H1 (cell line): ENCODE measurements around the gene PLA2G4E. TPM values are rescaled to one million over a fixed set of nuclear protein-coding genes. Genes with fewer than 3 reads are reported as not detected.

Experiments used
- CTCF ChIA-PET: fragments of 300-600 bp; sonication (Branson Sonifier 250); formaldehyde crosslinking; loops from one replicate; lab custom pipeline; 2021; ENCODE audit not compliant: partially characterized antibody; lab: Charles Lee
- POLR2A ChIA-PET: fragments of 300-600 bp; sonication (Branson Sonifier 250); formaldehyde crosslinking; loops from one replicate; lab custom pipeline; 2021; ENCODE audit warnings: inconsistent platforms; ENCODE audit not compliant: partially characterized antibody; lab: Charles Lee
- DNase-seq, 2 experiments: peaks; one replicate each; pipeline versions ENCODE4 v3.0.0 to v3.0.0-alpha.2; 2010 to 2022; ENCODE audit warnings: low spot score in 2 of 2, low read depth in 1 of 2, mixed read lengths in 1 of 2
- FAIRE-seq: peaks from 2 replicates; lab custom pipeline; 2011; peaks lifted over from hg19 to GRCh38; lab: Jason Lieb, UNC
- H2AFZ ChIP-seq: 2 replicates; pipeline ENCODE4 v1.8.1; 2012; ENCODE audit warnings: low read length, inconsistent platforms
- H2AK5ac ChIP-seq: 2 replicates; pipeline ENCODE4 v1.6.1; 2013; ENCODE audit warnings: low read depth, low read length
- H2BK120ac ChIP-seq: replicated peaks from 2 replicates; pipeline ENCODE3; 2013; ENCODE audit warnings: low read depth, low read length, inconsistent platforms
- H2BK12ac ChIP-seq: 2 replicates; pipeline ENCODE4 v1.6.1; 2013; ENCODE audit warnings: low read depth, low read length
- H2BK15ac ChIP-seq: 2 replicates; pipeline ENCODE4 v1.6.1; 2013; ENCODE audit warnings: low read length
- H2BK20ac ChIP-seq: 2 replicates; pipeline ENCODE4 v1.6.1; 2013; ENCODE audit warnings: low read length
- H2BK5ac ChIP-seq: 2 replicates; pipeline ENCODE4 v1.6.1; 2013; ENCODE audit warnings: low read depth, low read length
- H3K14ac ChIP-seq: 2 replicates; pipeline ENCODE4 v1.6.1; 2013; ENCODE audit warnings: inconsistent platforms; ENCODE audit not compliant: insufficient read length
- H3K18ac ChIP-seq: 2 replicates; pipeline ENCODE4 v1.6.1; 2013; ENCODE audit warnings: low read length; ENCODE audit errors: extremely low read depth
- H3K23ac ChIP-seq: 2 replicates; pipeline ENCODE4 v1.6.1; 2013; ENCODE audit warnings: inconsistent platforms; ENCODE audit not compliant: insufficient read length
- H3K23me2 ChIP-seq: 2 replicates; pipeline ENCODE4 v1.6.1; 2013; ENCODE audit warnings: low read depth, low read length
- H3K27ac ChIP-seq: 2 replicates; pipeline ENCODE4 v1.6.1; 2011; ENCODE audit warnings: low read depth, low read length, inconsistent platforms
- H3K27me3 ChIP-seq, 4 experiments: replicated peaks in 1 of 4; 1 replicate in 1 of 4; 2 replicates in 3 of 4; pipeline versions ENCODE4 v1.6.1 to v1.8.1; 2011 to 2013; ENCODE audit warnings: low read length in 3 of 4, mild to moderate bottlenecking in 3 of 4, inconsistent platforms in 2 of 4, mixed read lengths in 2 of 4, moderate library complexity in 1 of 4; ENCODE audit not compliant: control insufficient read depth in 3 of 4, insufficient read depth in 3 of 4; ENCODE audit errors: extremely low read depth in 1 of 4
- H3K36me3 ChIP-seq, 4 experiments: 2 replicates each; pipeline versions ENCODE4 v1.6.1 to v1.8.1; 2011 to 2013; ENCODE audit warnings: mild to moderate bottlenecking in 4 of 4, low read length in 3 of 4, moderate library complexity in 2 of 4, control low read depth in 1 of 4, inconsistent platforms in 1 of 4; ENCODE audit not compliant: insufficient read depth in 4 of 4, control insufficient read depth in 2 of 4
- H3K4ac ChIP-seq: replicated peaks from 2 replicates; pipeline ENCODE3; 2013; ENCODE audit warnings: low read length, low read depth, mixed read lengths, inconsistent platforms; ENCODE audit not compliant: insufficient read length
- H3K4me1 ChIP-seq, 4 experiments: replicated peaks in 1 of 4; 1 replicate in 1 of 4; 2 replicates in 3 of 4; pipeline versions ENCODE4 v1.6.1 to v1.8.1; 2011 to 2013; ENCODE audit warnings: low read length in 3 of 4, inconsistent platforms in 2 of 4, mixed read lengths in 1 of 4; ENCODE audit not compliant: insufficient read depth in 4 of 4, control insufficient read depth in 3 of 4
- H3K4me2 ChIP-seq, 2 experiments: 2 replicates each; pipeline versions ENCODE4 v1.6.1 to v1.8.1; 2011 to 2013; ENCODE audit warnings: low read depth in 2 of 2, low read length in 2 of 2, control low read depth in 1 of 2, inconsistent platforms in 1 of 2, mild to moderate bottlenecking in 1 of 2; ENCODE audit not compliant: insufficient read depth in 1 of 2
- H3K4me3 ChIP-seq, 4 experiments: fragments of 200-600, 300-600 bp in 1 of 4; sonication (generic), shearing (Covaris generic), sonication (Bioruptor Twin) in 1 of 4; 2 replicates each; pipeline versions ENCODE4 v1.5.1 to v1.8.1; 2011 to 2016; ENCODE audit warnings: low read length in 4 of 4, low read depth in 3 of 4, control low read depth in 2 of 4, inconsistent platforms in 2 of 4, mild to moderate bottlenecking in 2 of 4, mixed read lengths in 1 of 4, moderate library complexity in 1 of 4; ENCODE audit not compliant: insufficient read depth in 2 of 4; ENCODE audit errors: extremely low read depth in 1 of 4
- H3K56ac ChIP-seq: replicated peaks from 2 replicates; pipeline ENCODE3; 2013; ENCODE audit warnings: low read depth, mild to moderate bottlenecking, mixed read lengths, low read length, inconsistent platforms; ENCODE audit not compliant: insufficient read length
- H3K79me1 ChIP-seq: 2 replicates; pipeline ENCODE4 v1.6.1; 2013; ENCODE audit warnings: low read depth, low read length, control low read depth
- H3K79me2 ChIP-seq, 2 experiments: 2 replicates each; pipeline versions ENCODE4 v1.6.1 to v1.8.1; 2012 to 2013; ENCODE audit warnings: low read length in 2 of 2, mild to moderate bottlenecking in 2 of 2, inconsistent platforms in 1 of 2; ENCODE audit not compliant: insufficient read depth in 2 of 2, control insufficient read depth in 1 of 2
- H3K9ac ChIP-seq, 4 experiments: replicated peaks in 1 of 4; 1 replicate in 1 of 4; 2 replicates in 3 of 4; pipeline versions ENCODE4 v1.6.1 to v1.8.1; 2011 to 2013; ENCODE audit warnings: low read depth in 3 of 4, low read length in 3 of 4, control low read depth in 2 of 4, mild to moderate bottlenecking in 2 of 4, moderate library complexity in 2 of 4, inconsistent platforms in 1 of 4; ENCODE audit errors: extremely low read depth in 1 of 4
- H3K9me3 ChIP-seq, 2 experiments: 2 replicates each; pipeline versions ENCODE4 v1.6.1 to v1.8.1; 2012 to 2013; ENCODE audit warnings: mild to moderate bottlenecking in 2 of 2, moderate library complexity in 2 of 2, control low read depth in 1 of 2, inconsistent platforms in 1 of 2, low read depth in 1 of 2, low read length in 1 of 2, mixed read lengths in 1 of 2; ENCODE audit not compliant: insufficient read depth in 2 of 2
- H4K20me1 ChIP-seq, 2 experiments: replicated peaks in 1 of 2; 2 replicates each; pipeline versions ENCODE3 to v1.8.1; 2011 to 2013; ENCODE audit warnings: inconsistent platforms in 2 of 2, low read length in 2 of 2, mild to moderate bottlenecking in 1 of 2; ENCODE audit not compliant: insufficient read depth in 2 of 2, control insufficient read depth in 1 of 2
- H4K5ac ChIP-seq: 2 replicates; pipeline ENCODE4 v1.6.1; 2013; ENCODE audit warnings: low read length, low read depth, mixed read lengths, inconsistent platforms; ENCODE audit not compliant: insufficient read length
- H4K8ac ChIP-seq: 2 replicates; pipeline ENCODE4 v1.8.0; 2013; ENCODE audit warnings: mild to moderate bottlenecking, moderate library complexity, low read length, inconsistent platforms; ENCODE audit not compliant: insufficient read depth; ENCODE audit errors: extremely low read depth
- H4K91ac ChIP-seq: replicated peaks from 2 replicates; pipeline ENCODE3; 2013; ENCODE audit warnings: low read length, mixed read lengths, inconsistent platforms; ENCODE audit not compliant: insufficient read length
- CBX8 ChIP-seq: fragments of 300-800, 300-1000 bp; sonication (generic); IDR thresholded peaks from 2 replicates; pipeline ENCODE4 v1.7.1; 2016; ENCODE audit warnings: low read depth, low read length, borderline replicate concordance
- CTBP2 ChIP-seq: IDR thresholded peaks from 2 replicates; pipeline ENCODE4 v1.7.0; 2011; ENCODE audit warnings: borderline replicate concordance, mild to moderate bottlenecking, moderate library complexity, mixed read lengths, low read length; ENCODE audit not compliant: insufficient read depth, insufficient read length
- EGR1 ChIP-seq: IDR thresholded peaks from 2 replicates; pipeline ENCODE4 v1.6.1; 2011; ENCODE audit warnings: low read depth, low read length, borderline replicate concordance
- JUND ChIP-seq: IDR thresholded peaks from 2 replicates; pipeline ENCODE4 v1.6.1; 2011; ENCODE audit warnings: mild to moderate bottlenecking, improper control_type of control experiment, low read length
- NANOG ChIP-seq: IDR thresholded peaks from 2 replicates; pipeline ENCODE4 v1.6.1; 2011; ENCODE audit warnings: low read length, low read depth, mild to moderate bottlenecking, inconsistent platforms; ENCODE audit not compliant: insufficient read depth, poor library complexity, severe bottlenecking
- POU5F1 ChIP-seq: IDR thresholded peaks from 2 replicates; pipeline ENCODE4 v1.6.1; 2011; ENCODE audit warnings: low read depth, mild to moderate bottlenecking, low read length, moderate library complexity
- RFX5 ChIP-seq: IDR thresholded peaks from 2 replicates; pipeline ENCODE4 v1.6.1; 2011; ENCODE audit warnings: low read depth, low read length, improper control_type of control experiment, borderline replicate concordance
- SAP30 ChIP-seq: fragments of 300-600 bp; sonication (generic); IDR thresholded peaks from 2 replicates; pipeline ENCODE4 v1.7.1; 2012; ENCODE audit warnings: low read length, moderate library complexity, mild to moderate bottlenecking, inconsistent platforms; ENCODE audit not compliant: insufficient read depth, insufficient replicate concordance
- SIRT6 ChIP-seq: IDR thresholded peaks from one replicate; pipeline ENCODE4 v1.7.1; 2012; ENCODE audit warnings: low read length, inconsistent platforms
- SP4 ChIP-seq: IDR thresholded peaks from 2 replicates; pipeline ENCODE4 v1.6.1; 2012; ENCODE audit warnings: low read length, inconsistent platforms
- ZNF274 ChIP-seq: IDR thresholded peaks from 2 replicates; pipeline ENCODE4 v1.7.0; 2012; ENCODE audit warnings: low read length, borderline replicate concordance; ENCODE audit errors: extremely low read depth
- WGBS, 2 experiments: shearing (Covaris generic) in 1 of 2; methylation state at CpG; one replicate each; pipeline versions ENCODE4 v1.1.6 to v1.1.7; 2013 to 2015; ENCODE audit warnings: low lambda C conversion rate in 2 of 2, mixed read lengths in 2 of 2, inconsistent platforms in 1 of 2, low coverage in 1 of 2, missing lambda C conversion rate in 1 of 2; ENCODE audit not compliant: insufficient replicate concordance in 2 of 2, insufficient coverage in 1 of 2, insufficient read length in 1 of 2; ENCODE audit errors: extremely low coverage in 1 of 2, missing lambda C conversion rate in 1 of 2; 5-methylcytosine and 5-hydroxymethylcytosine counted together
- polyA plus RNA-seq, 7 experiments: library from polyadenylated mRNA; depleted of rRNA in 3 of 7; stranded (reverse) in 5 of 7; unstranded in 2 of 7; fragments of >200 nt in 5 of 7; fragments of 200-250 nt in 2 of 7; gene quantifications; 1 replicate in 5 of 7; 2 replicates in 1 of 7; 4 replicates in 1 of 7; pipeline versions ENCODE4 v1.2.1 to v1.2.3, GENCODE V29; 2011 to 2013; ENCODE audit warnings: missing spikeins in 2 of 7, mixed read lengths in 2 of 7
- total RNA-seq: library from RNA; stranded (reverse); fragmentation: NEBNext Ultra II Directional; extraction: Animal tissue kit (Norgen Biotek cat#: 25700); gene quantifications from 2 replicates; pipeline ENCODE4 v1.2.1, GENCODE V29; 2021
- TF ChIP-seq, protein P1 (sequence below): IDR thresholded peaks from 2 replicates; pipeline ENCODE4 v1.6.1; 2012; ENCODE audit warnings: inconsistent platforms

Gene PLA2G4E
- total and polyA plus RNA-seq, 2 of the 8 experiments (the other 6 are each of a cell fraction or from before 2014, with no cell fraction given), result 0.03 TPM; not detected in 1

DNA sequence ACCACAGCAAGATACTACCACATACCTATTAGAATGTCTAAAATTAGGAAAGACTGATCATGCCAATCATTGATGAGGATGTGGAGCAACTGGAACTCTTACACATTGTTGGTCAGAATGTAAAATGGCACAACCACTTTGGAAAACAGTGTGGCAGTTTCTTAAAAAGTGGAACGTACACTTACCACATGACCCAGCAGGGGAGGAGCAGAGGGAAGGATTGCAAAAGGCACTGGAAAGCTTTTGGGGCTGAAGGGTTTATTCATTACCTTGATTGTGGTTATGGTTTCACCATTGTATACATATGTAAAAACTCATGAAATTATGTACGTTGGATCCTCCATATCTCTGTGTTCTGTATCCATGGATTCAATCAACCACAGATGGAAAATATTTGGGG, 45.2 kb downstream of the PLA2G4E start:
- DNase-seq, result no peak
- Histone ChIP-seq H3K4ac (no peak overlapping the region), H2BK15ac (no peak overlapping the region), H3K9ac (no peak overlapping the region), H3K79me2 (peaks cover 1 to 8% of the 10 kb centered on the region in 2 experiments), H3K4me2 (no peak overlapping the region), H4K20me1 (peaks cover 3 to 7% of the 10 kb centered on the region in 2 experiments), H3K56ac (no peak overlapping the region), H2BK20ac (no peak overlapping the region), H2BK5ac (no peak overlapping the region), H3K27me3 (no peaks in the 10 kb centered on the region; a peak in 1 of 7 replicates), H3K36me3 (no peaks in the 10 kb centered on the region), H3K27ac (no peak overlapping the region), H2AFZ (no peak overlapping the region), H4K91ac (no peak overlapping the region), H3K79me1 (peaks cover 5% of the 10 kb centered on the region), H2BK12ac (no peak overlapping the region), H3K9me3 (no peaks in the 10 kb centered on the region), H3K18ac (no peak overlapping the region), H3K4me1 (peaks cover 0 to 5% (median under 1%) of the 10 kb centered on the region in 4 experiments; a peak in 2 of 7 replicates), H3K23ac (no peak overlapping the region), H3K14ac (no peak overlapping the region), H3K23me2 (peaks cover 5% of the 10 kb centered on the region; the same call in 1 of the 2 replicates), H2BK120ac (no peak overlapping the region), H4K5ac (no peak overlapping the region), H4K8ac (no peak overlapping the region), H3K4me3 (no peak overlapping the region), H2AK5ac (no peak overlapping the region)
- FAIRE-seq, result no peak
- POLR2A ChIA-PET, result no interaction called here
- 84% methylated on average over 2 of the region's 2 CpGs; no CpG with 5 or more reads in 1 of the 2 experiments for whole genome bisulfite sequencing, 2 experiments
- no peak for TF ChIP-seq CBX8
- no peak for TF ChIP-seq SIRT6
- TF ChIP-seq POU5F1, result no peak
- no peak for TF ChIP-seq EGR1
- TF ChIP-seq CTBP2, result no peak
- TF ChIP-seq NANOG, result no peak
- no peak for TF ChIP-seq JUND
- TF ChIP-seq SAP30, result no peak
- TF ChIP-seq RFX5, result no peak
- no peak for TF ChIP-seq SP4
- no peak for TF ChIP-seq ZNF274
- TF ChIP-seq, protein P1, sequence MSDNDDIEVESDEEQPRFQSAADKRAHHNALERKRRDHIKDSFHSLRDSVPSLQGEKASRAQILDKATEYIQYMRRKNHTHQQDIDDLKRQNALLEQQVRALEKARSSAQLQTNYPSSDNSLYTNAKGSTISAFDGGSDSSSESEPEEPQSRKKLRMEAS, result no peak
- CTCF ChIA-PET, result interaction anchor here (5.9 kb wide), 1 partner anchor 14 kb away, joined by 31 read pairs; no protein-coding TSS in a partner anchor
